Hematopoietic multipotent progenitor cell treated with erythropoietin and hydrocortisone succinate and interleukin-3 and kit ligand, for 4 days (in vitro differentiated cells): ENCODE data around the gene CREB3L2.
"Not testable (repeated sequence)": the region's sequence is repeated elsewhere in the genome, so short reads cannot be mapped to it uniquely, and the experiment has no call there.

Experiments
- DNase-seq: peaks from one replicate; pipeline ENCODE4 v3.0.0-alpha.2; 2015

CREB3L2 gene

GRCh38 chr7:137867289-137867688 is 134.6 kb downstream of the CREB3L2 start:
- DNase-seq: no peak

GRCh38 chr7:137865764-137866163 is 136.1 kb downstream of the CREB3L2 start:
- DNase-seq: no peak

- no peak for DNase-seq
These were observed 138.9 kb downstream of the CREB3L2 start for GRCh38 chr7:137862964-137863363.

GRCh38 chr7:137862358-137862757 is 139.5 kb downstream of the CREB3L2 start:
- peak; percentile 17 for DNase-seq

- DNase-seq: no peak
These were observed 141.3 kb downstream of the CREB3L2 start for GRCh38 chr7:137860542-137860941.

- DNase-seq: no peak
These were observed 148.8 kb downstream of the CREB3L2 start for GRCh38 chr7:137853053-137853452.

- no peak for DNase-seq
These were observed 149.8 kb downstream of the CREB3L2 start for GRCh38 chr7:137852108-137852507.

GRCh38 chr7:137850972-137851945 is 150.6 kb downstream of the CREB3L2 start:
- no peak for DNase-seq

- no peak for DNase-seq
These were observed 151.3 kb downstream of the CREB3L2 start for GRCh38 chr7:137850571-137850970.

- no peak for DNase-seq
These were observed 153.8 kb downstream of the CREB3L2 start for GRCh38 chr7:137848095-137848494.

GRCh38 chr7:137847568-137848050 is 154.3 kb downstream of the CREB3L2 start:
- peak; percentile 22 for DNase-seq

GRCh38 chr7:137846827-137847567 is 154.9 kb downstream of the CREB3L2 start, which contains the start of gene DGKI:
DGKI (minus strand) TSS chr7:137846974.
- DNase-seq: no peak

GRCh38 chr7:137846549-137846826 is 155.4 kb downstream of the CREB3L2 start:
- peak; percentile 13 for DNase-seq

GRCh38 chr7:137844677-137845425 is 157.0 kb downstream of the CREB3L2 start:
- no peak for DNase-seq

GRCh38 chr7:137839903-137840779 is 161.7 kb downstream of the CREB3L2 start:
- no peak for DNase-seq

GRCh38 chr7:137838706-137839315 is 163.1 kb downstream of the CREB3L2 start:
- no peak for DNase-seq

- no peak for DNase-seq
These were observed 165.3 kb downstream of the CREB3L2 start for GRCh38 chr7:137836541-137836940.

- no peak for DNase-seq
These were observed 165.8 kb downstream of the CREB3L2 start for GRCh38 chr7:137836113-137836509.

GRCh38 chr7:137835486-137836112 is 166.3 kb downstream of the CREB3L2 start:
- no peak for DNase-seq

- DNase-seq: no peak
These were observed 167.3 kb downstream of the CREB3L2 start for GRCh38 chr7:137834552-137834951.

GRCh38 chr7:137832990-137833389 is 168.9 kb downstream of the CREB3L2 start:
- DNase-seq: not testable (repeated sequence)
